Measurements from ENCODE around the gene KANSL1.

Gene KANSL1

DNA sequence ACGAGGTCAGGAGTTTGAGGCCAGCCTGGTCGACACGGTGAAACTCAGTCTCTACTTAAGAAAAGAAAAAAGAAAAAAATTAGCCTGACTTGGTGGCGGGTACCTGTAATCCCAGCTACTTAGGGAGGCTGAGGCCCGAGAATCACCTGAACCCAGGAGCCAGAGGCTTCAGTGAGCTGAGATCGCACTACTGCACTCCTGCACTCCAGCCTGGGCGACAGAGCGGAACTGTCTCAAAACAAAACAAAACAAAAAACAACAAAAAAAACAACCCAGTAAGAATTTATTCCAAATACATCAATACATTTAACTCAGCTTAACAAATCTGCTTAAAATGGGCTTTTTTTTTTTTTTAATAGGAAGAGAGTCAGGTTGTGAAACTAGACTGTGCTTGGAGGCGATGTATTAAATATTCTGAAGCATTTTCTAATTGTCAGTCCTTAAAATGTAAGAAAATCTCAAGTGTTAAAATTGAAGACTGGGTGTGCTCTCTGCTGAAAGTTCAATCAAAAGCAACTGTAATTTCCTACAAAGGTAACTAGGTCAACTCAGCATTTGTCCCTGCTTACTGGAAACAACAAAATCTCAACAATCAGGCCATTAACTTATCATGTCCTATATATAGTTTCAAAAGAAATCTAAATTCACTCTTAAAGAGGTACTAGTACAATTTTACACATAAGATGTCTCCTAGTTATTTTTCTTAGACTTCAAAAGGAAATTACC, 23.2 kb downstream of the KANSL1 start:
- DNase-seq (ENCODE audit: low spot score) = no peak

DNA sequence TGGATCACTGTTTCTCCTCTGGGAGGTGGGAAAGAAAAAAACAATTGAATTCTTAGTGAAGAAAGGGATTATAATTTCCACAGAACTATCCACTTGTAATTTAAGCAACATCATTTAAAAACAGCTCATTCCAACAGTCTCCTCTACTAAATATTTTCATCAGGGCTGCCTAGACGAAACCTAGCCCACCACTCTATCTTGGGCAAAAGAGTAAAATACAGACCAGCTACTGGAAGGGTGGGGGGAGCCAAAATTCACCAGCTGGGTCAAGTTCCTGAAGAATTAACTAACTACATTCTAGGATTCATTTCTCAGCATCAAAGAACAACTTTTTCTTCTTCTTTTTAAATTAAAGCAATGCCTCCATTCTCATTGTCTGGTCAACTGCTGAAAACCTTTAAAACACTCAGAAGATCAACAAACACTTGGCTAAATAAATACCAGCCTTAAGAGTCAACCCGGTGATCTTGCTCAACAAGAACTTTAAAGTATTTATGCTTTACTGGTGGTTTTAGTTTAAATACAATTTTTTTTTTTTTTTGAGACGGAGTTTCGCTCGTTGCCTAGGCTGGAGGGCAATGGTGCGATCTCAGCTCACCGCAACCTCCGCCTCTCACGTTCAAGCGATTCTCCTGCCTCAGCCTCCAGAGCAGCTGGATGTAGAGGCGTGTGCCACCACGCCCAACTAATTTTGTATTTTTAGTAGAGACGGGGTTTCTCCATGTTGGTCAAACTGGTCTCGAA, 25.2 kb downstream of the KANSL1 start:
- DNase-seq (ENCODE audit: low spot score) = no peak

DNA sequence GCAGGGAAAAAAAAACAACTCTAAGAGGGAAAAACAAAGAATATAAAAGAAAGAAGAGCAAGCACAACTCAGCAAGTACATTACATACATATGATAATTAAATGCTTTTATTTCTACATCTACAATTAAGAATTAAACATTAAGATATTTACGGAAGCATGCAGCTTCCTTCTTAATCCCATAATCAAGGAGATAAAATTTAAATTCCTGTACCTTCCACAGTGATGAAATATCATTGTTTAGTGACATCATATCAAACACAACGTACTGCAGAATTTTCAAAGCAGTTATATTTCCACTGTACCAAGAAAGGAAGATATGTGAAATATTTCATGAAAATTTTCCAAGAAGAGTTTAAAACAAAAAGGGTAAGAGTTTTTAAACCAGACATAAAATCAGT, 26.0 kb downstream of the KANSL1 start:
- DNase-seq (ENCODE audit: low spot score) = no peak

DNA sequence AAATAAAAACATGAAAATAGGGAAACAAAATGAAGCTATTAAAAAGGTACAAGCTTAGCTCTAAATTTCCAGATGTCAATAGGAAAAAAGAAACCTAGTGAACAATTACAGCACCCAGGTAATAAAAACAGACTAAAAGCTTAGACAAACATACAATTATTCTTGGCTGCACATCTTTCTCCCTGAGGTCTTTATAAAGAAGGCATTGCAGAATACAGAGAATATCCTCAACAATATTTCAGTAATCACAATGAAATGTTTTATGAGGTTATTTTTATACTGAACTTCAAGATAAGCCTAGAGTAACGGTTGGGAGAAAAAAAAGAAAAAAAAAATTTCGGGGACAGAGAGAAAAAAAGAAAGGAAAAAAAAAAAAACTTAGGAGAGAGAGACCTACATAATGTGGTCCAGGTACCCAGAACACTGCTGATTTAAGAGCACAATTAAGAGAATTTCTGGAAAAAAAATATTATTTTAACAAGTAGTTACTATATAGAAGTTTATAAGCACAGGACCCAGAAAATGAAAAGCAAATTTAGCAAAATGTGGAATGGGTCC, 26.5 kb downstream of the KANSL1 start:
- DNase-seq (ENCODE audit: low spot score) = no peak

DNA sequence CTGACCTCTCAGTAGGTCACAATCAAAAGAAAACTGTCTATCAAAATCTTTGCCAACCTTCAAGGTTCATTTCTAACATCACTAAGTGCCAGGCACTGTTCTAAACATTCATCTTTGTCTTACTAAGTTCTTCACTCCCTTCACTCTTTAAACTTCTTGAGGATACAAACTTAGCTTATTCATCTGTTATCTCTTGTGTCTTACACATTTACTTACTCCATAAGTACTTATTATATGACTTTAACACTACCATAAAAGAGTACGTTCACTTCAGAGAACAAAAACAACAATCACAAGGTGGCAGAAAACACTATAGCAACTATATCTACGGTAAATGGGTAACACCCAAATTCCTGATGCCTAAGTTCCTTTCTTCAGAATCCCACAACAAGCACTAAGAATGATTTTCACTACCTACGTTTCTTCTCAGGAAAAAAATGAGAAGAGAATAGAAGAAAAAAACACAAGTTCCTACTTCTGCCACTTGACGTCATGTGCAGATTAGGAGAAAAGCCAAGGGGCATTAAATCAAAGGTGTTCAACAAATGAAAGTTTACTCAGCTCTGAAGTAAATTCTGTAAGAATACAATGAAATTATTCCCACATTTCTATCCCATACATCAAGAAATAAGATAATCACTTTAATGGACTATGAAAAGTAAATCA, 29.2 kb downstream of the KANSL1 start:
- no peak for DNase-seq (ENCODE audit: low spot score)

DNA sequence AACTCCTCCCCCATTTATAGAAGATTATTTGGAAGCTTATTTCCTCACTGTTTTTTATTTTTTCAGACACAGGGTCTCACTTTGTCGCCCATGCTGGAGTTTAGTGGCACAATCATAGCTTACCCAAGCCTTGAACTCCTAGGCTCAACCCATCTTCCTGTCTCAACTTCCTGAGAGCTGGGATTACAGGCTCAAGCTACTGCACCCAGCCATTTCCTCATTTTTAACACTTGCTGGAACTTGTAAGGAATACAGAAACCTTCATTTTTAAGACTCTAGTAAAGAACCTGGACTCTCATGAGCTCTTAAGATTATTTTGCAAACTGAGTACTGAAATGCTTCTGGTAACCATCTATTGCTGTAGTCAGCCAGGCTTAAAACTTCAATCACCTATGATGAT, 29.9 kb downstream of the KANSL1 start:
- no peak for DNase-seq (ENCODE audit: low spot score)

DNA sequence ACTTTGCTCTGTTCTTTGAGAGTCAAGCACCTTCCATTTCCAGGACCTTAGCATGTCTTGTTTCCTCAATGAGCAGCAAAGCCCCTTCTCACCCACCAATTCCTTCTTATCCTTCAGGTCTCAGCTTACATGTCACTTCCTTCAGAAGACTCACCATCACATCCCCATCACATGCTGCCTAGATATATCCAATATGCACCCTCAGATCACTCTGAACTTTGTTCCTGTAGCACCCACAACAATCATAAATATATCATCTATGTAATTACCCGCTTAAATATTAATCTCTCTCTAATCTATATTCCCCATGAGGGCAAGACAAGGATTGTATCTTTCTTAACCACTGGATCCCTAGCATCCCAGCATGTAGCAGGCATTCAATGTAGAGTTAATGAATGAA, 30.4 kb downstream of the KANSL1 start:
- no peak for DNase-seq (ENCODE audit: low spot score)

DNA sequence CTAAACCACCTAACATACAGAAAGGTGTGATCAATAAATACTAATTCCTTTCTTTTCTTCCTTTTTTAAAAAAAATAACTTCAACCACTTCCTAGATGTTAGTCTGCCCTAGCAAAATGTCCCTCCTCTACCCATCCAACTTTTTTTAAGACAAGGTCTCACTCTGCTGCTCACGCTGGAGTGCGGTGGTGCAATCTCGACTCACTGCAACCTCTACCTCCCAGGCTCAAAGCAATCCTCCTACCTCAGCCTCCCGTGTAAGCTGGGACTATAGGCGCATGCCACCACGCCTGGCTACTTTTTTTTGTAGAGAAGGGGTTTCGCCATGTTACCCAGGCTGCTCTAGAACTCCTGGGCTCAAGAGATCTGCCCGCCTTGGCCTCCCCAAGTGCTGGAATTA, 33.1 kb downstream of the KANSL1 start:
- no peak for DNase-seq (ENCODE audit: low spot score)

DNA sequence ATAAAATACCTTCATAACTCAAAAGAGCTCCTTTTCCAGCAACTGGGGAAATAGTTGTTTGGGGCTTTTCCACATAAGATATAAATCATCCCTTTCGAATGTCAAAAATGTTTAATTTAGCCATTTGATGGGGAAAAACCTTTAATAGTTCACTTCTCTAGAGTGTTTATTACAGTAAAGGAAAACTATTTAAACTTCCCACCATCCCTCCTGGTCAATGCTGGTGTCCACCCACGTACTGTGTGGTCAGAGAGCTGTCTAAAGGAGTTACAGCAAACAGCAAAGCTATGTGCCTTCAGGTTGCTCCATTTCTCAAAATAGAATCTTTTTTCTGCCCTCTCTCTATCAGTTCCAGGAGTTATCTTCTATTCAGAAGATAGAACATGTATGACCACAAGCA, 33.5 kb downstream of the KANSL1 start:
- DNase-seq (ENCODE audit: low spot score) = no peak

DNA sequence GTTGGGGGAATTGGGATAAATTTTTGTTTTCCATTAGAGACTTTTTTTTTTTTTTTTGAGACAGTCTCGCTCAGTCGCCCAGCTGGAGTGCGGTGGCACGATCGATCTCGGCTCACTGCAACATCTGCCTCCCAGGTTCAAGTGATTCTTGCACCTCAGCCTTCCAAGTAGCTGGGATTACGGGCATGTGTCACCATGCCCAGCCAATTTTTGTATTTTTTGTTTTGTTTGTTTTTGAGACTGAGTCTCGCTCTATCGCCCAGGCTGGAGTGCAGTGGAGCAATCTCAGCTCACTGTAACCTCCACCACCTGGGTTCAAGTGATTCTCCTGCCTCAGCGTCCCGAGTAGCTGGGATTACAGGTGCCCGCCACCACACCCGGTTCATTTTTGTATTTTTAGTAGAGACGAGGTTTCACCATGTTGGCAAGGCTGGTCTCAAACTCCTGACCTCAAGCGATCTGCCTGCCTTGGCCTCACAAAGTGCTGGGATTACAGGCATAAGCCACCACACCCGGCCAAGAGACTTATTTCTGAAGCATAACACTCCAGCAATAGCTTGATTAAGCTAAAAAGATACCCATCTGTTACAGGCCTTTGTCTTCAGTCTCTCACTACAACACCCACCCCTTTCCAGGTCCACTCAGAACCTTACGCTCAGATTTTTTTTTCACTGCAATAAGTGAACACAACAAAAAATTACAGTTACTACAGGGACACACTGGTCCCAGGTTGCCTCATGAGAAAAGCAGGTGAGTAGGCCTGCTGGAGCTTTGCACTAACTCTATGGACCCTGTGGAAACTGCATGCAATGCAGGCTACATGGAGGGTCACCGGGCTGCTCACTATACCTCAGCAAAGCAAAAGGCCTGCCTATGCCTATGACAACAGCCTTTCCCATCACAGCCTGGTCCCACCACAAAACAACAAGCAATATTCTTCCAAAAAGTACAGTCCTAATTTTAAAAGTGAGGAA, 34.6 kb downstream of the KANSL1 start:
- DNase-seq (ENCODE audit: low spot score) = no peak

DNA sequence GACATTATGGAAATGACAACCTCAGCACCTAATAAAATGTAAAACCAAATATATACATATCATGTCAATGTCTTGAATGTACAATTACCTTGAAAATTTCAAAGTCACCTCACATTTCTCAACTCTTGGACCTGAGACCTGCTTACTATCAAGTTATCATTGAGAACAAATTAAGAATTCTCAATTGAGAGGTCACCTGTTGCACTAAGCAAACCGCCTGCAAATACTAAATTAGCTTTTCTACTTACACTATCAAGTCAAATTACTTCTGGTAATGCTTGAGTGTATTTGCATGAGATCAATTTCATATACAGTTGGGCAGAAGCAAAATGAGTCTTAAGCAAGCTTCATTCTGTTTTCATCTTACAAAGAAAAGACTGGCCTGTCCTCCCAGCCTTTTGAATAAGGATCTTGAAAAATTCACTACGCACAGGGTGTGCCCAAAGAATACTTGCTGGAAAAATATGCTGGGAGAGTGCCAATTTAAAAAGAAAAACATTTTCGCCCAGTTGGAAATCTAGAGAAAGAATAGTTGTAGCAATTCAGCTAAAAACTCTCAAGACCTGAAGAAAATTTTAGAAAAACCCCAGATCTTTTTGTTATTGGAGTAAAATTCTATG, 35.7 kb downstream of the KANSL1 start:
- no peak for DNase-seq (ENCODE audit: low spot score)

DNA sequence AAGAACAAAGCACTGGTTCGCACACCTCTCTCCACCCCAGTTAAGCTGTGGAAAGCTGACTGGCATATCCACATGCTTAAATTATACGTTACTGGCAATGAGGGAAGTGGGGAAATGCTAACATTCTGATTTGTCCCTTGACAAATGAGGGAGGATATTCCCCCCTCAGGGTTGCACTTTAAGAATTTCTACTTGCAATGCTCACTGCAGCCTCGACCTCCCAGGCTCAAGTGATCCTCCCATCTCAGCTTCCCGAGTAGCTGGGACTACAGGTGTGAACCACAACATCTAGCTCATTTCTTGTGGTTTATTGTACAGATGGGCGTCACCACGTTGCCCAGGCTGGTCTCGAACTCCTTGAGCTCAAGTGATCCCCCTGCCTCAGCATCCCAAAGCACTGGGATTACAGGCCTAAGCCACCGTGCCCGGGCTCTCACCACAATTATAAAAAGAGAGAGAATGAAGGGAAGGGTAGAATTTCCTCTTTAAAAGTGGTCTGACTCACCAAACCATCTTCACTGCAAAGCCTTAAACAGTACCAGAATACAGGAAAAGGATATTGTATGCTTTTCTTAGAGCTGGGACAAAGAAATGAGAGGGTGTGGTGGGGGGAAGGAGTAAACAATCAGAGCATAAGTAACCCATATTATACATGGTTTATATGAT, 38.9 kb downstream of the KANSL1 start:
- DNase-seq (ENCODE audit: low spot score) = no peak

DNA sequence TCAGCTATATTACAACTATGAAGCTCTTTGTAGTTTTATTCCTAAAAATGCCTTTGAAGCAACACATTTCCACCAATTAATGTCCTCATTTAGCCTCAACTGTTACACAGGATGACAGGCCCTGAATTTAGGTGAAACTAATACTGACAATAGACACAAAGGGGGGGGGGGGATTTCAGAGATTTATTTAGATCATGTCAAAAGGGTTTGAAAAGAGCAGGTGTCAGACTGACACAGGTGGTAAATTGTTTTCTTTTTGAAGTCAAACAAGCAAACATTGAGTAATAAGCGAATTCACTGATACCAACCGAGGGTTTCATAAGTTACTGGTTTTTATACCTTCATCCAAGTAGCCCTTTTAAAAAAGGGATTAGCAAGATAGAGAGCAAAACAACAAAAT, 40.8 kb downstream of the KANSL1 start:
- no peak for DNase-seq (ENCODE audit: low spot score)

DNA sequence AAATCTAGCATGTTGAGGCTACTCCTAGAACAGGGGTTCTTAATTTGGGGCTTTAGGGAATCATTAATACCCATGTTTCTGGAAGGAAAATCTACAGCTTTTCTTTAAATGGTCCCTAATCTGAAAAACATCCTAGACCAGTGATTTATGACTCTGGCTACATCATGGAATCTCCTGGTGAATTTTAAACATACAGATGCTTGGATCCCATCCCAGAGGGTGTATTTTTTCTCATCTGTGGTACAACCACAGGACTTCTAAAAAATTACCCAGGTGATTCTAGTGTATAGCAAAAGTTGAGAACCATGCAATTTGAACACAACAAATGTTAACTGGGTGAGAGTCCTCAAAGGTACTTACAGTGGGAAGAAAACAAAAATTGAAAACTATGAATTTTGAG, 41.5 kb downstream of the KANSL1 start:
- no peak for DNase-seq (ENCODE audit: low spot score)

DNA sequence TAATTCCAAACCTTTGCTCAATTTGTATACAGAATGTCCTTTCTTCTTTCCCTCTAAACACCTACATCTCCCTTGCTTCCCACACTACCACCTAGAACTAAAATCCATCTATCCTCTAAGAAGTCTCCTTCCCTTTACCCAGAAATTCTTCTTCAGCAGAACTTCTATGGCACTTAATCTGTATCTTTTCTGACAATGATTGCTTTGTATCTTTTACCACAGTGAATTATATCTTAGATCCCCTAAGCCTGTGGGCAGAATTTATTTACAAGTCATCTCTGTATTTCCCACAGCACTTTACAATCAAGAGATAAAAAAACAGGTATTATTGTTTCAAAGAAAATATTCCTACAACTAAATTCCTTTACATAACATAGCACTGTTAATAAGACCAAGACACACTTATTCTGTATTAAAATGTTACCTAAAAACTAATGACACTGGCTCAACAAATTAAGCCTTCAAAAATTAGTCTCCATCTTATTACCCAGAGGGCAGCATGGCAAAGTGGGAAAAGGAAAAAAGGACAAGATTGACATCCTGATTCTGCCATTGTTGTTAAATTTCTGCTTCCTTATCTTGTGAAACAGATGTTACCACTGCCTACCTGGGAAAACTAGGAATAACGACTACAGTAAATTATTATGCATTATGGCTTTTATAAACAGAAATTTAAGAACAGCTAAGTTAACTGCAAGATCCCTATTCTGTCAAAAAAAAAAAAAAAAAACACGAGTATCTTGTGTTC, 42.8 kb downstream of the KANSL1 start:
- no peak for DNase-seq (ENCODE audit: low spot score)

DNA sequence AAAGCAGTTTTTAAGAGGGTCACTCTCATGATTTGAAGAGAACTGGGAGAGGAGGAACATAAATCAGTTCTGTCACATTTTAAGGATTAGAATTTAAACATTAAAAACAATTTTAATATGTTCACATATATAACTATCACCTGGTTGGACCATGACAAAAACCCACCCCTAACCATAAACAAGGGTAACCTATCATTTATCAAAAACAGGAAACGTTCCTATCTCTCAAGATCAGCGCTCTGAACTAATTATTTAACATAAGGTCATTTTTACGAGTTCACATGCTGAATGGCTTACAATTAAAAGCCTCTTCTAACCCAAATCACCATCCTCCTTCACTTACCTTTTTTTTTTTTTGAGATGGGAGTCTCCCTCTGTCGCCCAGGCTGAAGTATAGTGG, 45.0 kb downstream of the KANSL1 start:
- no peak for DNase-seq (ENCODE audit: low spot score)

DNA sequence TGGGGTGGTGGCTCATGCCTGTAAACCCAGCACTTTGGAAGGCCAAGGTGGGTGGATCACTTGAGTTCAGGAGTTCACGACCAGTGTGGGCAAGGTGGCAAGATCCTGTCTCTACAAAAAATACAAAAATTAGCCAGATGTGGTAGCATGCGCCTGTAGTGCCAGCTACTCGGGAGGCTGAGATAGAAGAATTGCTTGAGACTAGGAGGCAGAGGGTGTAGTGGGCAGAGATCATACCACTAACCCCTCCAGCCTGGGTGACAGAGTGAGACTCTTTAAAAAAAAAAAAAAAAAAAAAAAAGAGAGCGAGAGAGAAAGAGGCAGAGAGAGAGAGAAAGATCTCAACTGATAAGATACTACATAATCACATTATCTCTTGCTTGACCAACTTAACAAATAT, 45.9 kb downstream of the KANSL1 start:
- no peak for DNase-seq (ENCODE audit: low spot score)

DNA sequence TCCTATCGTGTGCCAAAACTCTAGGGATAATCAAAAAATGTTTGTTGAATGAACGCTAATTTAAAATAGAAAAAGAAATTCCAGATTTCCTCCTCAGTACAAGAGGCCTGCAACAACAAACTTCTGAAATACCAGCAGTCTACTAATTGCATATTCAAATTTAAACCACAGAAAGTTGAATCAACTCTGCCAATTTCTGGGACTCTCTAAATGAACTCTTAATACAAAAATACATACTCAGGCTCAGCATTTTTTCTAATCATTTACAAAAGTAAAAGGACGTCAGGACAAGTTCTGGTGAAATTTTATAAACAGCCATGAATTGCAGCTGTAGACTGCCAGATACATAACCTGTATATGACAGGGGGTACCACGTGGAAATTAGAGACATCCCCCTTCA, 49.0 kb downstream of the KANSL1 start:
- no peak for DNase-seq (ENCODE audit: low spot score)

DNA sequence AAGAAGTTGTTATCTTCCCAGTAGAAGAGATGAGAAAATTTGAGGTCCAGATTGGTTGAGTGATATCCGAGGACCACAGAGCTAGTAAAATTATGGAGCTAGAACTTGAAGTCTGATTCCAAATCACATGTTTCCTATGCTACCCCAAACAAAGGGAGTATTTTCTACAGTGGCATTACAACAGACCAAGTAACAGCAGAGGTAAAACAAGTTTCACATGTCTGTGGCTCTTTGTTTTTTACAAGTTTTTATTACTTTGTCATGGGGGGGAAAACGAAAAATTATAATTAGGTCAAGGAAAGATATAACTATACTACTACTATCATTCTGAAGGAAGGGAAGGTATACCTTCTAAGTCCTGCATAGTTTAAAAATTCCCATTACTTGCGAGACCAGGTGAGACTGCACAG, 49.4 kb downstream of the KANSL1 start:
- DNase-seq (ENCODE audit: low spot score) = no peak

DNA sequence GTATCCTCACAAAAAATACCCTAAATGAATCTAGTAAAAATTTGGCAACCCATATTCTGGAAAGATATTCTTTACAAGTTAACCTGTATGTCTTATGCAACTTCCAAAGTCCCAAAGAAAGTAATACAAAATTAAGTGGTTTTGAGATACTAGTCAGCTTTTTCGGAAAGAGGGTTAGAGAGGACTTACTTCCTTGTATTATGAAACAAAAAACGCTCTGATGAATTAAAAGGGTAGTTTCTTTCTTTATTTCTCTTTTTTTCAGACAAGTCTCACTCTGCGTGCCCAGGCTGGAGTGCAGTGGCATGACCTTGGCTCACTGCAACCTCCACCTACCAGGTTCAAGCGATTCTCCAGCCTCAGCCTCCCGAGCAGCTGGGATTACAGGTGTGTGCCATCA, 51.6 kb downstream of the KANSL1 start:
- no peak for DNase-seq (ENCODE audit: low spot score)

All from LoVo (cell line).